Omental fat pad (tissue), 4 donors: ENCODE measurements around the gene SORL1. TPM values are rescaled to one million over a fixed set of nuclear protein-coding genes. Genes with fewer than 3 reads are reported as not detected.

Source experiments
- ATAC-seq: fragments of 150-250 bp; one replicate; pipeline ENCODE4 v1.9.1; 2016; ENCODE audit warnings: mild to moderate bottlenecking, moderate library complexity; ENCODE audit not compliant: low FRiP score
- DNase-seq: peaks from one replicate; pipeline ENCODE4 v3.0.0-alpha.2; 2019; ENCODE audit warnings: low spot score
- CTCF ChIP-seq, 3 donors: fragments of 450-650 bp; IDR thresholded peaks; one replicate each; pipeline ENCODE4 v1.5.1; 2016 to 2017; ENCODE audit warnings: antibody characterized with exemption in 3 of 3, mild to moderate bottlenecking in 3 of 3, moderate library complexity in 2 of 3
- total RNA-seq, 4 donors: library from RNA; depleted of rRNA; stranded (reverse); fragments of >200 nt; gene quantifications; one replicate each; pipeline ENCODE4 v1.1.0, GENCODE V29; 2016

Gene SORL1
- total RNA-seq, 4 donors from 2014 or later = 5.8 to 93.0 (median 11.1) TPM

GRCh38 chr11:121534131-121535093 lies 82.3 kb downstream of the SORL1 start:
- no peak for TF ChIP-seq CTCF (IDR thresholded peaks at IDR 0.05)
- DNase-seq (no peak), ATAC-seq (no peak)

GRCh38 chr11:121535129-121535796 lies 83.1 kb downstream of the SORL1 start:
- no peak for TF ChIP-seq CTCF (IDR thresholded peaks at IDR 0.05)
- ATAC-seq (no peak), DNase-seq (no peak)

GRCh38 chr11:121536126-121536525 lies 84.0 kb downstream of the SORL1 start:
- no peak for TF ChIP-seq CTCF (IDR thresholded peaks at IDR 0.05)
- no peak for ATAC-seq
- no peak for DNase-seq

- no peak for TF ChIP-seq CTCF (IDR thresholded peaks at IDR 0.05)
- ATAC-seq (no peak), DNase-seq (no peak)
Measured at GRCh38 chr11:121538054-121538453, 85.9 kb downstream of the SORL1 start.

GRCh38 chr11:121539000-121539399 lies 86.9 kb downstream of the SORL1 start:
- ATAC-seq = no peak
- no peak for TF ChIP-seq CTCF (IDR thresholded peaks at IDR 0.05)
- no peak for DNase-seq

GRCh38 chr11:121540627-121541026 lies 88.5 kb downstream of the SORL1 start:
- TF ChIP-seq CTCF (IDR thresholded peaks at IDR 0.05) = no peak
- no peak for ATAC-seq
- DNase-seq = no peak
